IPS-15b (cell line): ENCODE results near the gene LRMDA.

Experiments
- H3K27me3 ChIP-seq: one replicate; pipeline ENCODE4 v1.6.1; 2013; ENCODE audit warnings: low read length; ENCODE audit not compliant: control insufficient read depth, insufficient read depth
- H3K36me3 ChIP-seq: one replicate; pipeline ENCODE4 v1.6.1; 2013; ENCODE audit warnings: low read length; ENCODE audit not compliant: control insufficient read depth, insufficient read depth
- H3K4me1 ChIP-seq: one replicate; pipeline ENCODE4 v1.6.1; 2013; ENCODE audit warnings: mild to moderate bottlenecking, low read length; ENCODE audit not compliant: control insufficient read depth, insufficient read depth
- H3K4me3 ChIP-seq: one replicate; pipeline ENCODE4 v1.5.1; 2013; ENCODE audit warnings: low read depth, low read length
- H3K9ac ChIP-seq: one replicate; pipeline ENCODE4 v1.6.1; 2013; ENCODE audit warnings: low read depth, mild to moderate bottlenecking, low read length
- H3K9me3 ChIP-seq: one replicate; pipeline ENCODE4 v1.6.1; 2013; ENCODE audit warnings: mild to moderate bottlenecking, low read length; ENCODE audit not compliant: control insufficient read depth, insufficient read depth

The LRMDA gene

DNA sequence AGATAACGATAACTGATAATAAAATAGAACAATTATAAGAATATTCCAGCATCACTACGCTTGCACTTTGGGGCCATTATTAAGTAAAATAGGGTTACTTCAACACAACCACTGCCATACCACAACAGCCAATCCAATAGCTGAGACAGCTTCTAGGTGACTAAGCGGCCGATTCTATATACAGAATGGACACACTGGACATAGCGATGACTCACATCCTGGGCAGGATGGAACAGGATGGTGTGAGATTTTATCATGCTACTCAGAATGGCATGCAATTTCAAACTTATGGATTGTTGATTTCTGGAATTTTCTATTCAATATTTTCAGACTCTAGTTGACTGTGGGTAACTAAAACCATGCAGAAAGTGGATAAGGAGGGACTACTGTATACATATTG is 920.9 kb downstream of the LRMDA start:
- Histone ChIP-seq H3K4me3 (no peak overlapping the region), H3K4me1 (no peaks in the 10 kb centered on the region), H3K9me3 (no peaks in the 10 kb centered on the region), H3K27me3 (no peaks in the 10 kb centered on the region), H3K9ac (no peak overlapping the region), H3K36me3 (no peaks in the 10 kb centered on the region)

DNA sequence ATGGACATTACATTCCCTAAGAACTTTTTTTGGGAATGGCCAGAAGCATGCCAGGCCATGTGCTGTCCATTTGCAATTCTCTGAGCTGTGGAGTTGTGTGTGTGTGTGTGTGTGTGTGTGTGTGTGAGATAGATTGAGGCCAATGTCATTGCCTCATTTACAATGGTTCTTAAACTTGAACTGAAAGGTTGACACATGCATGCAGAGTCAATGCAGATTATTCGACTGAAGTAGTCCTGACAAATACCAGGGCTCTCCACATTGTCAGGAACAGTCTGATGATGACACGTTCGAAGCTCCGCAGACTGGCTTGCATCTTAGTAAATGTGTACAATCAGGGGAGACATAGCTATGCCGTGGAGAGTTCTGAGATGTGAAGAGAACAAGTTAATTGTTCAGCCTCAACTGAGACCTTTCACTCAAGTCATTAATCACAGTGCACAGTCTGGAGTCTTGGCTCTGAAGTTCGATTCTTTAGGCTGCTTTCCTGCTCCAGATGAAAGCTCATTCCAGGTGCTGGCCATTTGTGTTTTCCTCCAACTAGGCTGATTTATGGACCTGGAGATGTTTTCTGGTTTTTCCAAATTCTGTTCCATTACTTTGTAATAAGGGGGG is 921.9 kb downstream of the LRMDA start:
- Histone ChIP-seq H3K9ac (no peak overlapping the region), H3K4me3 (no peak overlapping the region), H3K9me3 (no peaks in the 10 kb centered on the region), H3K4me1 (no peaks in the 10 kb centered on the region), H3K27me3 (no peaks in the 10 kb centered on the region), H3K36me3 (no peaks in the 10 kb centered on the region)

DNA sequence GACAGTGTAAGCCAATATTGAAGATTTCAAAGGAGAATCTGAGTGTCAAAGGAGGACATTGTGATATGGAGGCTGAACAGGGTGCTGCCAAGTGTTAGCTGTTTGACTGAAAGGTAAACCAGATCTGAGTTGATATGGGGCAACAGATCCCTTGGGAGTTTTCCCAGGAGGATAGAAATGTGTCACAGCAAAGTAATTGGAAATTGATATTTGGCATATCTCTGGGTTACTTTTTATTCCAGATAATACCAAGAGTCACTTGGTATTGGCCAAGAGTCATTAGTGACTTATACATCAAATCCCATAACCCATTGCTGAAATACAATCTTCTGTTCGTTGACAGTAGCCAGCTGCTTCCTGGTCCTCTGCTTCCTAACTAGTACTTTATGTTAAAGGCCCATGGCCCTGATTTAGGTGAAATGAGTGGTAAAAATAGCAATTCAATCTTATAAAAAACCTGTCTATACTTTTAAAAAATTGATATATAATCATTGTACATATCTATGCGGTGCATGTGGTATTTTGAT is 922.9 kb downstream of the LRMDA start:
- H3K4me3 ChIP-seq, result no peak overlapping the region
- H3K9me3 ChIP-seq, result no peaks in the 10 kb centered on the region
- H3K36me3 ChIP-seq, result no peaks in the 10 kb centered on the region
- no peaks in the 10 kb centered on the region for H3K4me1 ChIP-seq
- H3K9ac ChIP-seq, result no peak overlapping the region
- no peaks in the 10 kb centered on the region for H3K27me3 ChIP-seq

DNA sequence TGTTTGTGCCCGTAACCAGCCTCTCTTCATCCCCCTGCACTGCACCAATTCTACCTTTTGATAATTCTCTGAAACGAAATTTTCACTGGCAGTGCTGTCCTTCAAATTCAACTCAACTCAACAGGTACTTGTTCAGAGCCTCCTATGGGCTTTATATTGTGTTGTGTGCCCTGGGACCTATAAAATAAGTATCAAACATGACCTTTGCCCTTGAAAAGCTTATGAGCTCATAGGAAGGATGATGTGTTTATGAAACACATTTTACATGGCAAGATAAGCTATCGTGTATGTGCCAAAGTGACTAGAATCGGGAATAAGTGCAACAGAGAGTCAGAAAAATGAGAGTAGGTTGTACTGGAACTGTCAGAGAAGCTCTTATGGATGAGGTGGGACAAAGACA is 923.5 kb downstream of the LRMDA start:
- H3K9me3 ChIP-seq, result no peaks in the 10 kb centered on the region
- H3K9ac ChIP-seq, result no peak overlapping the region
- H3K4me3 ChIP-seq, result no peak overlapping the region
- no peaks in the 10 kb centered on the region for H3K4me1 ChIP-seq
- no peaks in the 10 kb centered on the region for H3K27me3 ChIP-seq
- no peaks in the 10 kb centered on the region for H3K36me3 ChIP-seq

DNA sequence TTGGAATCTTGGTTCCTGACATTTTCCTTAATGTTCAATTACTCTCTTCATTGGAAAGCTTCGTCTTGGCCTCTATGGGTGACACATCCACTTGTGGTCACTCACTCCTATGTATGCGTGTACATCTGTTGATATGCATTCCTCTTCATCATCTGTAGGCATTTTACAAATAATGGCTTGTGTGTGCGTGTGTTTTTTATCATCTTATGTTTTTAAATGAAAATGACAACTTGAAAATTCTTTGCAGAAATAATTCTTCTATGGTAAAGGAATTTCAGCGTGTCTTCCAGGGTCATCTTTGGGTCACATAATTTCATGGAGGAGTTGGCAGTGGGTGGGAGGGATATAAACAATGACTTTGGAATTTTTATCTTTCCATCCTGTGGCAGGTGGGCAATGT is 925.1 kb downstream of the LRMDA start:
- H3K4me1 ChIP-seq, result no peaks in the 10 kb centered on the region
- H3K9me3 ChIP-seq, result no peaks in the 10 kb centered on the region
- no peaks in the 10 kb centered on the region for H3K27me3 ChIP-seq

DNA sequence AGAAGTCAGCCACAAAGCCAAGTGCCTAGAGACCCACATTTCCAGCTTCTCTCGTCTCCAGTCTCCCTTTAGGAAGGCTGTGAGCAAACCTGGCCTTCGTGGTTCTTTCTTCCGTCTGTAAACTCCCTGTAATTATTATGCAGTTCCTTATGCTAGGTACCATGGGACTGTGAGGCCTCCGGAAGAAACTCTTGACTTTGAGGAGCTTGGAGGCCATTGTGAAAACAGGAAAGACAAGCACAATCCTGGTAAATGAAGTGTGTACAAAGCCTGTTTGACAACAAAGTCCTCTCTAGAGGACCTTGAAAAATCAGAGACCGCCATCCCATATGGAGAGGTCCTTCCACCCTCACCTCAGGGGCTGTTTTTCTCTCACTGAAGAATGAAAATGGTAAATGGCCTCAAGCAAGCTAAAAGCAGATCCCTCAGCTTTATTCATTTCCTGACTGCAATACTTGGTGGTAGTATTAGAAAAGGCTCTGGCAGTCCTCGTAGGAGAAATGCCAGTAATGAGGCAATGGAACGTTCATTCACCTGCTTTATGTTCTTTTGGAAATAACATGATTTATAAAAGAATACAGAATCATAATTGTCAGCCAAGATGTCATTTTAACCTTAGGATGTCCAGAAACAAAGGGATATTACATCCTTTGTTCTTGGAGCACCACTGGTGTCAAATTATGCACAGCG is 926.4 kb downstream of the LRMDA start:
- Histone ChIP-seq H3K4me1 (no peaks in the 10 kb centered on the region), H3K9me3 (no peaks in the 10 kb centered on the region), H3K36me3 (no peaks in the 10 kb centered on the region), H3K4me3 (no peak overlapping the region), H3K9ac (no peak overlapping the region), H3K27me3 (no peaks in the 10 kb centered on the region)

More for the DNA sequence above, 925.1 kb downstream of the LRMDA start:
- Histone ChIP-seq H3K9ac (no peak overlapping the region), H3K36me3 (no peaks in the 10 kb centered on the region), H3K4me3 (no peak overlapping the region)

DNA sequence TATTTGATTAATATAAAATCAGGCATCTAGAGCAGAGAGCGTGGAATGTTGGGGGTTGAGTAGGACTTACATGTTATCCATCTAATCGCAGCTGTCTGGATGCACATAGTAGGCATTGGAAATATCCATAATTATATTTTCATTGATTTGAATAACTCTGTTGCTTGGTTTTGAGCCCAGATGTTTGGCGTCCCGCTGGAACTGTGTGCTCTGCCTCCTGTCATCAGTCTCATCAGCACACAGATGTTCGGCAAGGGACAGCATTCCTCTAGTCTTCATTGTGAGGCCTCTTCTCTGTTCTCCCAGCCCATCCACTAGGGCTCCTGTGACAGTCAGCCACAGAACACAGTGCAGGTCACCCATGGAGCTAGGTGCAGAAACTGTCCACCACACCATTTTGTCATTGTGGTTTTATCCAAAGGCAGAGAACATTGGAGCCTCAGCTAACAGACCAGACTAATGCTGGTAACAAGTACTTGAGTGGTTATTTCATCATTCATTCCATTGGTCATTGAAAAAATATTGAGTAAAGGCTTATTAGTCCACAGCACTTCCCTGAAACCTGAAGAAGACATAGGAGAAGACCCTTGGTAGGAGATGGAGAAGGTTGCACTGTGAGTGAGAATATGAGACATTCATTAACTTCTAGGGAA is 927.4 kb downstream of the LRMDA start:
- Histone ChIP-seq H3K36me3 (no peaks in the 10 kb centered on the region), H3K9ac (no peak overlapping the region), H3K4me3 (no peak overlapping the region), H3K4me1 (no peaks in the 10 kb centered on the region), H3K9me3 (no peaks in the 10 kb centered on the region), H3K27me3 (no peaks in the 10 kb centered on the region)

DNA sequence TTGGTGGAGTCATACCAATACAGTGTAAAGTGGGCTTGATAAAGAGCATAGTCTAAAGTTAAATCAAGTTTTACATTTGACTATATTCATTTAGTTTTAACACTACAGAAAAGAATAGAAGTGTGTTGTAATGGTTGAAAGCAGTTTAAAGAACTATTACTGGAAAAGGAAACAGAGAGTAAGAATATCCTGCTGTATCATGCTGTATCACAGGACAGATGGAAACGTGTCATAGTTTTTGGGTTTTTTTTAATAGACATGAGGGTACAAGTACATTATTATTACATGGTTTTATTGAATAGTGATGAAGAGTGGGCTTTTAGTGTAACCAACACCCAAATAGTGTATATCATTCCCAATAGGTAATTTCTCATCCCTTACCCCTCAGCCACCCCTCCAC is 944.3 kb downstream of the LRMDA start:
- Histone ChIP-seq H3K4me1 (no peaks in the 10 kb centered on the region), H3K4me3 (no peak overlapping the region), H3K9me3 (no peaks in the 10 kb centered on the region), H3K36me3 (no peaks in the 10 kb centered on the region), H3K9ac (no peak overlapping the region), H3K27me3 (no peaks in the 10 kb centered on the region)

DNA sequence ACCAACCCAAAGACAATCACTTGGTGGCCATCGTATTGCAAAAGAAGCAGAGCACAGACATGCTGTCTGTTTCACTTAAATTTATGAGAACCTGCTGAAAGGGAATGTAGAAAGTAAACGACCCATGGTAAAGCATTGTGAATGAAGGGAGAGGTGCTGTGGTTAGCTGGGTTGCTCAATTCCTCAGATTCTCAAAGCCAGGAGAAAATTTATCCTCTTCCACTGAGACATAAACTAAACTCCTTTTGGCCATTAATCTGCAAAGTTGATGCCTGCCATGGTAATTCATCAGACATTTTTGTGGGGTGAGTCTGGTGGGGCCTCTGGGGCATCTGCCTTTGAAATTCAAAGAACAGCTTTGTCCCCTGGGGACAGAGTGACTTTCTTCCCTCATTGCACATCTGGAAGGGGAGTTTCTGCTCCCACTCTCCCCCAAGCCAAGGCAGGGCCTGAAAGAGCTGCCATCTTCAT is 951.0 kb downstream of the LRMDA start:
- Histone ChIP-seq H3K9ac (no peak overlapping the region), H3K9me3 (no peaks in the 10 kb centered on the region), H3K27me3 (no peaks in the 10 kb centered on the region), H3K4me1 (no peaks in the 10 kb centered on the region), H3K4me3 (no peak overlapping the region), H3K36me3 (no peaks in the 10 kb centered on the region)

DNA sequence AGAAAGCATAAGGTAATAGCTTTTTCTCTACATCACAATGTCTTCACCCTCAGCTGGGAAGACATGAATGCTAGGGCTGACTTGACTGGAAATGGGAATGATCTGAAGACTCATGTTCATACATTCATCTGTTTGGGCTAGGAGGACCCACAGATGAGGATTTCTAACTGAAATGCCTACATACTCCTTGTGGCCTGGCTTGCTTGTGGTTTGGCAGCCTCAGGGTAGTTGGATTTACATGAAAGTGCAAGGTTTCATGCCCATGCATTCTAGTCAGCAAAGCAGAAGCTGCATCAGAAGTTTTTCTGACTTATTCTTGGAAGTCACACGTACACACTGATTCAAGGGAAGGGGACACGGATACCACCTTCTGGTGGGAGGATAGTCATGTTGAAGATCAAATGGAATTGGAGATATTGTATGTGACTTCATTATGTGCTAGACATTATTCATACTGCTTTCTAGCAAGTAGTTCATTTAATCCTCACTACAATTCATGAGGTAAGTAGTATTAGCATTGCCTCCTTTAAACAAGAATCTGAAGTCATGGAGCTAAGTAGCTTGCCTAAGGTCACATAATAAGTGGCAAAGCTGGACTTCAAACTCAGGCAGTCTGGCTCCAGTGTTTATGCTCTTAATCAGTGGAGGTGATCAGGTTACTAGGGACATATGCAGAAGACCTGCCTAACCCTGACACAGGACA is 957.0 kb downstream of the LRMDA start:
- H3K9ac ChIP-seq, result no peak overlapping the region
- no peak overlapping the region for H3K4me3 ChIP-seq
- no peaks in the 10 kb centered on the region for H3K9me3 ChIP-seq
- no peaks in the 10 kb centered on the region for H3K36me3 ChIP-seq
- no peaks in the 10 kb centered on the region for H3K27me3 ChIP-seq
- no peaks in the 10 kb centered on the region for H3K4me1 ChIP-seq

DNA sequence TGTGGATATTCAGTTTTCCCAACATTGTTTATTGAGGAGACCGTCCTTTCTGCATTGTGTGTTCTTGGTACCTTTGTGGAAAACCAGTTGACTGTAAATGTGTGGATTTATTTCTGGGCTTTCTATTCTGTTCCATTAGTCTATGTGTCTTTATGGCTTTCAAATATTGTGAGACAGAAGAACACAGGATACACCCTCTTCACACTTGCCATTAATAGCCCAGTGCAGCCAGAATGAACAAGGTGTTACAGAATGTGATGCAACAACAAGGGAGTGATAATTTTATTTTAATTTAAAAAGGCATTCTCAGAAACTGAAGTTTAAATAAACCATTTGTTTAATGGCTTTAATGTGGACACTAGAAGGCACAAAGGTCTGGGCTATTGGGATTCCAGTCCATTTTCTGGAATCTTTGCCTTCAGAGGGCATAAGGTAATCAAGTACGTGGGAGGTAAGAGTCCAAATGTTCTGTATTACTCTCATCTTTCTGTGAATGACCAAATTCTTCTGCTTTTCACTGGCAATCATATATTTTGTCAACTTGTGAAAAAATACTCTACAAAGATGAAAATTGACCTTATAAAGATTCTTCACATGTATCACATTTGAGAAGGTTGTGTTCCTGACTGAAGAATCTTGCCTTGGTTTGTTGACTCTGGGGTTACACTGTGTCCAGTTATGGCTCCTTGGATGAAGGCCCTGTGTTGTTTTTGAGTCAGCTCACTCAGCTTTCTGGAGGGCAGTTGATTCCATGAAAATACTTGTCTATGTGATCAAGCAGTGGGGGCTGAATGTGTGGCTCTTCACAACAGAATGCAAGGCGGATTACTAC is 962.7 kb downstream of the LRMDA start:
- Histone ChIP-seq H3K27me3 (no peaks in the 10 kb centered on the region), H3K4me3 (no peak overlapping the region), H3K36me3 (no peaks in the 10 kb centered on the region), H3K4me1 (peaks cover 6% of the 10 kb centered on the region), H3K9me3 (no peaks in the 10 kb centered on the region), H3K9ac (no peak overlapping the region)
